ENCODE results near the gene MOB2. TPM values are rescaled to one million over a fixed set of nuclear protein-coding genes. Genes with fewer than 3 reads are reported as not detected.

The MOB2 gene
- total and polyA plus RNA-seq, 9 of the 15 experiments (the other 6 are each of a cell fraction or from before 2014, with no cell fraction given) = 0.17 to 36.8 (median 19.2) TPM

- no peak for TF ChIP-seq ZNF584 (CRISPR knock-in tag; IDR thresholded peaks at IDR 0.05; ENCODE audit: low read depth)
- 0 out of 2 replicates have a peak, but pooled peaks have one; percentile 28 for TF ChIP-seq CXXC5 (CRISPR knock-in tag; IDR thresholded peaks at IDR 0.05)
Measured at GRCh38 chr11:1520663-1521267, 34.2 kb upstream of the MOB2 start (continued).

- Histone ChIP-seq H3K27me3 (ENCODE audit: control insufficient read depth in 2 of 2, insufficient read depth in 2 of 2, low read length in 2 of 2) (no peaks in the 10 kb centered on the region), H3K36me3 (ENCODE audit: control insufficient read depth, insufficient read depth, low read length) (no peaks in the 10 kb centered on the region), H3K9ac (ENCODE audit: insufficient read depth in 1 of 2, low read depth in 2 of 2, low read length in 2 of 2) (peak overlapping the region in 1 of 2 experiments; percentile 41; a peak in 2 of 4 replicates), H3K4me3 (no peak overlapping the region), H4K20me1 (replicated peaks; ENCODE audit: control insufficient read depth, insufficient read depth, low read length) (peaks cover 62% of the 10 kb centered on the region), H3K4me1 (replicated peaks in 1 of 2; ENCODE audit: control insufficient read depth in 2 of 2, insufficient read depth in 2 of 2, low read length in 2 of 2) (peaks cover 17 to 57% of the 10 kb centered on the region in 2 experiments), H3K4me2 (ENCODE audit: insufficient read depth, low read length) (peak overlapping the region; percentile 59), H3K79me2 (ENCODE audit: control insufficient read depth, insufficient read depth, low read length) (peaks cover 23% of the 10 kb centered on the region), H3K9me3 (replicated peaks; ENCODE audit: control insufficient read depth, insufficient read depth, low read depth, low read length) (no peaks in the 10 kb centered on the region), H3K9me1 (ENCODE audit: control insufficient read depth, insufficient read depth, low read length) (peaks cover 4% of the 10 kb centered on the region), H2AFZ (ENCODE audit: low read depth, low read length) (no peak overlapping the region), H3K27ac (ENCODE audit: extremely low read depth, low read depth, low read length) (no peak overlapping the region)
- no TSS peak for BruUV-seq (replicated peaks)
- FAIRE-seq (no peak), DNase-seq (ENCODE audit: extremely low read depth in 1 of 4, low spot score in 3 of 4) (peak in 1 of 4 experiments; percentile 57), ATAC-seq (peak; percentile 82)
- ChIA-PET POLR2A (no interaction called here), CTCF (ENCODE audit: low intra/inter-chr PET ratio) (no interaction called here)
- WGBS (ENCODE audit: insufficient coverage, low coverage, missing lambda C conversion rate) = 19% methylated on average over 13 of the region's 13 CpGs
- TF ChIP-seq HDAC1 (IDR thresholded peaks at IDR 0.05) (0 out of 4 replicates have a peak, but pooled peaks of 1 of the 2 experiments have one; percentile 23), ZNF639 (CRISPR knock-in tag; conservative IDR thresholded peaks at IDR 0.05 in 1 of 2, IDR thresholded peaks at IDR 0.05 in 1 of 2) (no peak), USF2 (CRISPR knock-in tag; IDR thresholded peaks at IDR 0.05) (no peak), KLF16 (IDR thresholded peaks at IDR 0.05) (peak; percentile 26; the same call in 1 of the 2 replicates), BCL6 (CRISPR knock-in tag; IDR thresholded peaks at IDR 0.05) (no peak), PML (IDR thresholded peaks at IDR 0.05; ENCODE audit: low read length) (no peak), RCOR1 (IDR thresholded peaks at IDR 0.05; ENCODE audit: borderline replicate concordance in 1 of 2, low read depth in 2 of 2, low read length in 2 of 2) (peak in 1 of 2 experiments; percentile 47; a peak in 1 of 4 replicates)
- in situ Hi-C loops (cut with MboI) = no loop called here
- intact Hi-C loops (cut with micrococcal nuclease) = no loop called here
Measured at GRCh38 chr11:1520209-1520662, 33.7 kb upstream of the MOB2 start.
